ENCODE measurements around the gene CARD10.
"Not testable (repeated sequence)": the region's sequence is repeated elsewhere in the genome, so short reads cannot be mapped to it uniquely, and the experiment has no call there.

Gene CARD10

GRCh38 chr22:37527081-37527752 lies 8.0 kb upstream of the CARD10 start:
- not testable (repeated sequence) for DNase-seq (ENCODE audit: low read depth)

DNA sequence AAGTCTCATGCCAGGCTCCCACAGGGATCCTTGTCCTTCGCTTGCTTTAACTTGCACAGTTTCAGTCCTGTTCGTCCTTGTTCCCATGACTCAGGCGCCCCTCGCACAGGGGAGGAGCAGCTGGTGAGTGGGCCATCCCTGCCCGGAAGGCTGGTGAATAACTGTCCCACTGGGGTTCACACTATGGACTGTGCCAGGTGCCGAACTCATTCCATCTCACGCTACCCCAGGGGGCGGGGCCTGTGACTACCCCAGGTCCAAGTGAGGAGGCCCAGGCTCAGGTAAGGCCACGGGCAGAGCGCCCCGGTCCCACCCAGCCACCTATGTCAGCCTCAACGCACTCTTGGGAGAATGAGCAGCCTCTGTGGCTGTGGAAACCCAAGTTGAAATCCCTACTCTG lies 7.2 kb upstream of the CARD10 start:
- no peak for DNase-seq (ENCODE audit: low read depth)

GRCh38 chr22:37525746-37526350 lies 6.6 kb upstream of the CARD10 start:
- DNase-seq (ENCODE audit: low read depth), result no peak

GRCh38 chr22:37525073-37525745 lies 6.0 kb upstream of the CARD10 start:
- DNase-seq (ENCODE audit: low read depth), result peak; percentile 43

DNA sequence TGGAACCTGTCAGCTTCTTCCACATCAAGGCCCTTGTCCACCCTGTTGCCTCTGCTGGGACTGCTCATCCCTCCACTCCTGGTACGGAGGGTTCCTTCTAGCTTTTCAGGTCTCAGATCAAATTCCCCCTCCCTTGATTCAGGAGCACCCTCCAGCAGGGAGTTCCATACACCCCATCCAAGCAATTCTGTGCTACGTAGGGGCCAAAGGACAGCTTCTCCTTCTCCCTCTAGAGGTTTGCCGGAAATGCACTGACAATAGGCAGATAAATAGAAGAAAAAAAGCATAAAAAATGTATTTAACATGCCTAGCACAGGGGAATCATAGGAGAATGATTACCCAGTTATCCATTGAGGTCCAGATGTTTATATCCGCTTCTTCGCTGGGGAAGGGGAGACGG lies 3.3 kb upstream of the CARD10 start:
- no peak for DNase-seq (ENCODE audit: low read depth)

DNA sequence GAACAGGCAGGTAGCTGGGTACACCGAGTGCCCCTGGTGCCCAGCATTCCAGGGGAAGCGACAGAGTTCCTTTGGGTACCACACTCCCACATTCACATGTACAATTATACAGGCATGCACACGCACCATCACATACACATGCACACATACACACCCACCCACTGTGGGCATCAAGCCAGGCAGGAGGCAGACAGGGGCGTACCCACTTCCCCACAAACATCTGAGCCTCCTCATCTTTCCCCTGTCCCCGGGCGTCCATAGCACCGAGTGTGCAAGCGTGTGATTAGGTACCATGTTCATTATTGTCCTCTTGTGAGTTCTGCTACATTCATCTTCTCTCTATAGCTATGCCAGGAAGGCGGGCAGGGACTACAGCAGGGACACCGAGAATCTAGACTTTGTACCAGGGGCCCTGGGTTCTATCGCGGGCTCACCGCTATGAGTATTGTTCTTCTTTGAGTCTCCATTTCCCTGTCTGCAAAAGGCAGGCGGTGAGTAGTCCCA lies 2.1 kb upstream of the CARD10 start:
- DNase-seq (ENCODE audit: low read depth), result no peak

GRCh38 chr22:37520776-37521191 lies 1.6 kb upstream of the CARD10 start:
- no peak for DNase-seq (ENCODE audit: low read depth)

DNA sequence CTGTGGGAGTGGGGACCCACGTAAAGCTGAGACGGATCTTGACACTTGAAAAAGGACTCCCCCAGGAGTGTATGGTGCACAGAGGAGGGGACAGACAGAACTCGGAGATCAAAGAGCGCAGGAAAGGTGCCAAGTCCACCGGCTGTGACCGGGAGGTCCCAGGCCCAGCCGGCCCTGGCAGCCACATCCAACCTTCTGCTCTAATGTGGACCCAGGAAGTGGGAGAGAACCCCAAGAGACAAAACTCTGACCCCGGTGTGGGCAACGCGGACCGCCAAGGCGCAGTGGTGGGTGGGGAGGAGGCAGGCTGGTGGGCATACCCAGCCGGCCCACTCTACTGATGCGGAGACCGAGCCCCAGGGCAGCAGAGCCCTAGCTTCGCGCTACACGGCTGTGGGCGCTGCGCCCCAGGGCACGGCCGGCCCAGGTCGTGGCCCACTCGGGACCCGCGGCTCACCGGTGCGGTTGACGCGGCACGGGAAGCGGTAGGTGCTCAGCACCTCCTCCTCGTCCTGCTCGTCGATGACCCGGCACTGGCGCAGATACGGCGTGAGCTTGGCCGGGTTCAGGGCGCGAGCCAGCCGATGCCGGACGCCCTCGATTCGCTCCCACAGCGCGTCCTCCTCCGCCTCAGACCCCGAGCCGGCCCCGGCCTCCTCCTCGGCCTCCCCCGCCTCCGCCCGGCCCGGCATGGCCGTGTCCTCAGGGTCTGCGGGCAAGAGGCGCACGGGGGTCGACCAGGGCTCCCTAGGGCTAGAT lies 527 bp downstream of the CARD10 start:
- DNase-seq (ENCODE audit: low read depth), result no peak

- no peak for DNase-seq (ENCODE audit: low read depth)
Observed at GRCh38 chr22:37517826-37518450, 1.3 kb downstream of the CARD10 start.

DNA sequence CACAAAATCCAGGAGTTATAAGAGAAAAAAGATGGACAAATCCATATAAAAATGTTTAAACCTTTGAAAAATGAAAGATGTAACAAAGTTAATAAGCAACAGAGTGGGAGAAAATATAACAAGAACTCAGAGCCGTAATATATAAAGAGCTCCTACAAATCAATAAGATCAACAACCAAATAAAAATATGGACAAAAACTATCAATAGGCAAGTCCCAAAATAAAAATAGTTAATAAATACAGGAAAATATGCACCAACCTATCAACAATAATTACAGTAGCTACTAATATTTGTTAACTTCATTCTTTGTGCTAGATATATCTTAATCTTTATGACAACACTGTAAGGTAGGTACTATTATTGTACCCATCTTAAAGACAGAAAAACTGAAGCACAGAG lies 2.8 kb downstream of the CARD10 start:
- DNase-seq (ENCODE audit: low read depth), result no peak

GRCh38 chr22:37515901-37516300 lies 3.3 kb downstream of the CARD10 start:
- DNase-seq (ENCODE audit: low read depth), result no peak

DNA sequence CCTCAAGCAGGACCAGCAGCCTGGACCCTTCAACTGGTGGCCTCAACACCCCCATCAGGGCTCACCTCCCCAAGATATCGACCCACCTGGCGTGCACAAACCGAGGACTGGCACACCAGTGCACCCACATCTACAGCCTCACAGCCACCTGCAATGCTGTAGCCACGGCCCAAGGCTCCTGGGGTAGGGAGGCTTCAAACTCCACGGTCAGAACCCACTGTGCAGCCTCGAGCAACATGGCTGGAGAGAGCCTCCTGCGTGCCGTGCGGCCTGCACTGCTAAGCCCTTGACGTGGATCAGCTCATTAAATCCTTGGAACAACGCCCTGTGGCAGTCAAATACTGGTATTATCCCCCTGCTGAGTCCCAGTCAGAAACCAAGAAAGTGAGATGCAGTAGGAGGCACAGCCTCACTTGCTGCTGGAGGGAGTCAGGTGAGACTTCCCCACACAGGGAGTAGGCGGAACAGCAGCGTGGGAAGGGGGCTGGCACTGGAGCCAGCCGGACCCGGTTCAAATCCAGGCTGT lies 4.6 kb downstream of the CARD10 start:
- DNase-seq (ENCODE audit: low read depth), result no peak

DNA sequence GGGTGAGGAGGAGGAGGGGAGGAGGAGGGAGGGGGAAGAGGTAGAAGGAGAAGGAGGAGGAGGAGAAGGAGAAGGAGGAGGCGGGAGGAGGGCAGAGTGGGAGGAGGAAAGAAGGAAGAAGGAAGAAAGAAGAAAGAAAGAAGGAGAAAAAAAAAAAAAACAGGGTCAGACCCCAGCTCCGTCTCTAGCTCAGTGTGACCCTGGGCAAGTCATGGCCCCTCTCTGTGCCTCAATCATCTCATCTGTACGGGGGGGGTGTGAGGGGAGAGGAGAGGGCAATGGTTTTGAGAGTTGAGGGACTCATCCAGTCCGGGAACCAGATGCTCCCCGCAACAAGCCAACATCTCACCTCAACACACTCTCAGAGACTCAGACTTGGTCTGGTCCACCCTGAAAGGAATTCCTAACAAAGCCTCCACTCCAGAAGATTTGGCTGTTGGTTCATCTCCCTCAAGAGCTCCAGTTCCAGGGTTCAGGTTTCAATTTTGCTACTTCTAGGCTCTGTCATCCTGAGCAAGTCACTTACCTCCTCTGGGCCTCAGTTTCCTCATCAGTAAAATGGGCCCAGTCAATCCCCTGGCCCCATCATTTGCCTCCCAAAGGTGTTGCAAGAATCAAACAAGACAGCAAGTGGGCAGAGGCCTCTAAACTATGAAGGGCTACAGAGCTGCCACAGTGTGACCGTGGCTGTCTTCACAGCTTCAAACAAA lies 7.7 kb downstream of the CARD10 start:
- no peak for DNase-seq (ENCODE audit: low read depth)

GRCh38 chr22:37510091-37510490 lies 9.1 kb downstream of the CARD10 start:
- DNase-seq (ENCODE audit: low read depth), result no peak

GRCh38 chr22:37509059-37509860 lies 10.0 kb downstream of the CARD10 start:
- no peak for DNase-seq (ENCODE audit: low read depth)

GRCh38 chr22:37508431-37508992 lies 10.7 kb downstream of the CARD10 start:
- DNase-seq (ENCODE audit: low read depth), result no peak

- DNase-seq (ENCODE audit: low read depth), result no peak
Observed at GRCh38 chr22:37507731-37508130, 11.5 kb downstream of the CARD10 start.

DNA sequence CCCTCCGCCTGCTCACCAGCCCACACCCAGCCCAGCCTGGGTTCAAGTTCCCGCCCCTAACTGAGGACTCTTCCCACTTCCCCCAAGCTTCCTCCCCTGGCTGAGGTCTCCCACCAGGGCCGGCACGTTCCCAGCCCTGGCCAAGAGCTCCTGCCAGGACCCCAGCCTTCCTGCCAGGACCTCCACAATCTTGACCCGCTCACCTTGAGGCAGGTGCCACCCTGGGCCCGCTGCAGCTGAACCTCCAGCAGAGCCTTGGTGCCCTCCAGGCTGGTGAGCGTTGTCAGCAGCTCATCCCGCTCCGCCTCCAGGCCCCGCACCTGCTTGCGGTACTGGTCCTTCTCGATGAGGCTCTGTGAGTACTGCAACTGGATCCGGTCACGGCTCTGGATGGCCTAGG lies 13.2 kb downstream of the CARD10 start:
- DNase-seq (ENCODE audit: low read depth), result no peak

DNA sequence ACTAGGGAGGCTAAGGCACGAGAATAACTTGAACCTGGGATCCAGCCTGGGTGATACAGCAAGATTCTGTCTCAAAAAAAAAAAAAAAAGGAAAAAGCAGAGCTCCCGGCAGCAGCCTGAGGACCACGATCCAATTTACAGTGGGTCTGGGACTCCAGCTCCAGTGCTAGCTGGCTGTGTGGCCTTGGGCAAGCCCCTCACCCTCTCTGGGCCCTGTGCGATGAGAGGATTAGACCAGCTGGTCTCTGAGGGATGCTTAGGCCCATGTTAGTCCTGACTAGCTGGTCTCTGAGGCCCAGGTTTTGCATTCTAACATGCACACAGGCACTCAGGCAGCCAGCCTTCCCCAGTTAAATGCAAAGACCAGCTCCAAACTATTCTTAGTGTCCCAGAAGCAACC lies 13.7 kb downstream of the CARD10 start:
- no peak for DNase-seq (ENCODE audit: low read depth)

DNA sequence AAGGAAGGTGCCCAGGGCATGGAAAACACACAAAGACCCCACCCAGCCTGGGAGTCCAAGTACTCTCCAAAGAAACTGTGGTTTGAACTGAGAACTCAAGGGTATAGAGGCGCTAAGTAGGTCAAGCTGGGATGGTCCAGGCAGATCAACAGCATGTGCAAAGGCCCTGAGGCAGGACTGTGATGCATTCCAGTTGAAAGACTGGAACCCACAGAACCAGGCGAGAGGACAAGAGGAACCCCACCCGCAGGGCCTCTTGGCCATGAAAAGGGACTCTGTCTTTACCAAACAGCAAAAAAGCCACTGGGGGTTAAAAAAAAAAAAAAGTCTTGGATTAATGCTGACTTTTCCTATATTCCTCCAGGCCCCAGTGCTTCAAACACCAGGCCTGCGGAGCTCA lies 14.3 kb downstream of the CARD10 start:
- no peak for DNase-seq (ENCODE audit: low read depth)

Data from GM04503 (cell line).